Fibroblast of villous mesenchyme (primary cell): ENCODE data around the gene BCL11A. TPM values are rescaled to one million over a fixed set of nuclear protein-coding genes. Genes with fewer than 3 reads are reported as not detected.

Experiments used
- DNase-seq: peaks from one replicate; pipeline ENCODE4 v3.0.0-alpha.2; 2010; ENCODE audit warnings: low read depth
- H3K4me3 ChIP-seq: 2 replicates; pipeline ENCODE4 v1.5.1; 2011; ENCODE audit warnings: low read depth, mild to moderate bottlenecking, low read length
- total RNA-seq: library from RNA; depleted of rRNA; stranded (reverse); fragments of >200 nt; gene quantifications from 2 replicates; pipeline ENCODE4 v1.2.3, GENCODE V29; 2012
- TF ChIP-seq, protein P1 (sequence below): IDR thresholded peaks from 2 replicates; pipeline ENCODE4 v1.5.1; 2012; ENCODE audit warnings: low read depth, mild to moderate bottlenecking, low read length; ENCODE audit not compliant: insufficient read depth

BCL11A gene
- total RNA-seq, 1 donor = 0.43 TPM

DNA sequence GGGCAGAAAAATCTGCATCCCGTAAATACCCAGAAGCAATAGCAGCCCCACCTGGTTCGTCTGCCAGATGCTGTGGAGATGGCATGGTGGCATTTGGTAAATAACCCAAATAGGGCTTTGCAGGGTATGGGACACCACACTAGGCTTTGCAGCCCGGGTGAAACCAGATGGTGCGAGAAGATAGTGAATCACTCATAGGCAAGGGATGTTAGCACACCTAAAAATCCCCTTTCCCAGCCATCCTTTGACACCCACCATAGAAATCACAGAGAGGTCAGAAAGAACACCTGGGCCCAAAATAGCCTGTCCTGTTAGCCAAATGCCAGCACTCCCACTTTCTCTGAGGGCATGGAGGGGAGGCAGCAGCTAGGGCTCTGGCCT is 47.6 kb downstream of the BCL11A start:
- TF ChIP-seq, protein P1, sequence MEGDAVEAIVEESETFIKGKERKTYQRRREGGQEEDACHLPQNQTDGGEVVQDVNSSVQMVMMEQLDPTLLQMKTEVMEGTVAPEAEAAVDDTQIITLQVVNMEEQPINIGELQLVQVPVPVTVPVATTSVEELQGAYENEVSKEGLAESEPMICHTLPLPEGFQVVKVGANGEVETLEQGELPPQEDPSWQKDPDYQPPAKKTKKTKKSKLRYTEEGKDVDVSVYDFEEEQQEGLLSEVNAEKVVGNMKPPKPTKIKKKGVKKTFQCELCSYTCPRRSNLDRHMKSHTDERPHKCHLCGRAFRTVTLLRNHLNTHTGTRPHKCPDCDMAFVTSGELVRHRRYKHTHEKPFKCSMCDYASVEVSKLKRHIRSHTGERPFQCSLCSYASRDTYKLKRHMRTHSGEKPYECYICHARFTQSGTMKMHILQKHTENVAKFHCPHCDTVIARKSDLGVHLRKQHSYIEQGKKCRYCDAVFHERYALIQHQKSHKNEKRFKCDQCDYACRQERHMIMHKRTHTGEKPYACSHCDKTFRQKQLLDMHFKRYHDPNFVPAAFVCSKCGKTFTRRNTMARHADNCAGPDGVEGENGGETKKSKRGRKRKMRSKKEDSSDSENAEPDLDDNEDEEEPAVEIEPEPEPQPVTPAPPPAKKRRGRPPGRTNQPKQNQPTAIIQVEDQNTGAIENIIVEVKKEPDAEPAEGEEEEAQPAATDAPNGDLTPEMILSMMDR = no peak
- no peak for DNase-seq
- H3K4me3 ChIP-seq = no peak overlapping the region

DNA sequence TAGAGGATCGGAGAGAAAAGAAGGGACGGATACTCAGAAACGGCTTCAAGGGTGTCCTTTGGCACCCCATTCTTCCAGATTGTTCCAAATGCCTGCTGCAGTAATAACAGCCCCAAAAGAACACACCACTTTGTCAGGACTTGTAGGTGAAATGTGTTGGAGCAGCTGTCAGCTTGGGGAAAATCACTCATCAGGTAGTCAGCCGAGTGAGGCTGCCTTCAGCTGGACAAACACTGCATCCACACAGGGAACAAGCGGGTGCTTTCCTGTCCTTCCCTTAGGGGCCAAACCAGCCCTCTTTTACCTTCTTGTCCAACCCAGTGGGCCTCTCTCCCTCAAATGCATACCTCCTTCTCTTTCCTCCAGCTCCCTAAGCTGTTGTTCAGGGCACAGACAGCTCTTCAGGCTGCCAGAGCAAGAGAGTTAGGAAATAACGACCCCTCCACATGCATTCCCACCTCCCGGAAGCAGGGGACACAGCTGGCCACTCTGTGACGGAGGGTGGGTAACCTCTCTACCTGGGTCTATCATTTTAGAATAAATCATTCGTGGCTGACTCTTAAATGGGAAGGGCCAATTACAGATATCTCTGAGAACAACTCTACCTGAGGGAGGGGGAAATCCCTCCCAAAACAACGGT is 48.1 kb downstream of the BCL11A start:
- TF ChIP-seq, protein P1 = no peak
- no peak for DNase-seq
- no peak overlapping the region for H3K4me3 ChIP-seq

DNA sequence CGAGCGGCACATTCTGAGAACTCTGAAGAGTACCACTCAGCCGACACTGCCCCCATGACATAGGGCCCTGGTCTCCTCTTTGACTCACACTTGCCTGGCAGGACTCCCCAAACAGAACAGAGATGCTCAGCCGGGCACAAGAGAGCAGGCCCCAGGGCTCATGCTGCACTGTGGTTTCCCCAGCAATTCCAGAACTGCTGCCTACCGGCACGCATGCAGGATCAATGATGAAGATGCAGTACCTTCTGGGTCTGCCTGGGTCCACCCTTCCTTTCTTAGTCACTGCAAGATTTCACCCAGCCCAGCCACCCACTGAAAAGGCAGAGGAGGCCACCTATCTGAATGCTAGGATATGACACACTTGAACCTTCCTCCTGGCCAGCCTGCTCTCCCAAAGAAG is 49.4 kb downstream of the BCL11A start:
- H3K4me3 ChIP-seq = no peak overlapping the region
- DNase-seq = no peak
- TF ChIP-seq, protein P1 = no peak

DNA sequence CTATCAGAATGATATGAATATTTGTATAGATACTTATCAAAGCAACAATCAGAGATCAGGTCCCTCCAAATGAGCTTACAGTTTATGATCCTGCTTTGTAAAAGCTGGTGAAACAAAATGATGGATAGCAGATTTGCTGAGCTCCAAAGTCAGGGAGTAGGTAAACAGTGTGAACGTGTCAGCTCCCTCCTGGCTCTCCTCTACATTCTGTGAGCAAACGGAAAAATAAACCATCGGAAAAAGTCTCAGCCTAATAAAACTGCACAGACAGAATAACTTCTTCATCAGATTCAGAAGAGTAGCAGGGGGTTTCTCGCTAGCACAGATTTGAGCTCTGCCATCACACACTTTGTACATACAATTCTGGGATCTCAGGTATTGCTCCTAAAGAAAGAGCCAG is 51.3 kb downstream of the BCL11A start:
- no peak overlapping the region for H3K4me3 ChIP-seq
- DNase-seq = no peak
- TF ChIP-seq, protein P1 = no peak

DNA sequence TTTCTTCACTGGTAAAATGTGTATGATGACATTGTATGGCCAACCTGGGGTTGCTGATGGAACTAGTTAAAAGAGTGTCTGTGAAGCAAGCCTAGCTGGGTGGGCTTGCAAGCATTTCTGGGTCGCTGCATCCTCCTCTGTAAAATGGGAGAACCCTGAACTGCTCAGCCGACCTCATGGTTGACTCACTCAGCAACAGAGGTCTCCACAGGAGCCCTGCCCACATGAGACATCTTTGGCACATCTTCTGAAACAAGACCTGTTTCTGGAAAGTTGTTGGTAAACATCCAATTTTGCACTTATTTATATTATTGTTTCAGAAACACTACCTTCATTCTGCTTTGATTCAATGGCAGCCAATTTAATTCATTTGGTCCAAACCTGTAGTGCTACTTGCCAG is 52.6 kb downstream of the BCL11A start:
- TF ChIP-seq, protein P1 = no peak
- no peak overlapping the region for H3K4me3 ChIP-seq
- DNase-seq = no peak

DNA sequence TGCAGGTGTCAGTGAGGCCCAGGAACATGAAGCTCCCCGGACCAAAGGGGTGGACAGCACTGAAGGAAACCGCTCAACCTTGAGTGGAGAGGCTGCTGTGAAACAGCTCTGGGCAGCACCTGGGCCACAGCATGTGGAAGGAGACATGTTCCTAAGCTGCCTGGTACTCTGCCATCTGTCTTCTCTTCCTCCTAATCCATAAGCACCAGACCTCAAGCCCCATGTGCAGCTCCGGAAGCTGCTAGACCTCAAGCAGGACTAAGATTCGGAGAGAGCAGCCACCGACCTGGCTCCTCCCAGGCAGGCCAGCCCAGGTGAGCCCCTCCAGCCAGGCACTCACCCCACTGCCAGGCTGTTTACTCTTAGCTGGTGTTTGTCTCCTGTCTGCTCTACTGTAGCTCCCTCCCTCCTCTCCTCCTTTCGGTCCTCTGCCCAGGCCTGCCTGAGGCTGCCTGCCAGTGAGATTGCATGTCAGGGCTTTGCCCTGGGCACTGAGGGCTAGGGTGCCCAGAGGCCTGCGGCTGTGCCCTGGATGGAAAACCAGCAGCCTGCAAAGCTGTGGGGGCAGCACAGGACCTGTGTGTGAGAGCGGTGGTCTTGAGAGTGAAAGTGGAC is 53.7 kb downstream of the BCL11A start:
- no peak for DNase-seq
- TF ChIP-seq, protein P1 = no peak
- H3K4me3 ChIP-seq = no peak overlapping the region
